Esophagus muscularis mucosa (tissue), 4 donors: ENCODE measurements around the gene DNER.

Source experiments
- EP300 ChIP-seq: sonication (generic); formaldehyde crosslinking; IDR thresholded peaks from one replicate; pipeline ENCODE4 v1.6.1; 2017; ENCODE audit warnings: antibody characterized with exemption
- POLR2A ChIP-seq: fragments of 450-650 bp; IDR thresholded peaks from one replicate; pipeline ENCODE4 v1.6.1; 2017; ENCODE audit warnings: antibody characterized with exemption, moderate library complexity, mild to moderate bottlenecking, low read depth
- POLR2AphosphoS5 ChIP-seq, 2 donors: sonication (generic); formaldehyde crosslinking; IDR thresholded peaks; one replicate each; pipeline ENCODE4 v1.6.1; 2017; ENCODE audit warnings: antibody characterized with exemption in 2 of 2
- TF ChIP-seq, protein P1 (sequence below), 3 experiments: fragments of 200-600 bp in 2 of 3; fragments of 450-650 bp in 1 of 3; sonication (generic) in 2 of 3; IDR thresholded peaks; one replicate each; pipeline ENCODE4 v1.5.1; 2017 to 2019; ENCODE audit warnings: antibody characterized with exemption in 3 of 3, mild to moderate bottlenecking in 2 of 3, moderate library complexity in 1 of 3

DNA sequence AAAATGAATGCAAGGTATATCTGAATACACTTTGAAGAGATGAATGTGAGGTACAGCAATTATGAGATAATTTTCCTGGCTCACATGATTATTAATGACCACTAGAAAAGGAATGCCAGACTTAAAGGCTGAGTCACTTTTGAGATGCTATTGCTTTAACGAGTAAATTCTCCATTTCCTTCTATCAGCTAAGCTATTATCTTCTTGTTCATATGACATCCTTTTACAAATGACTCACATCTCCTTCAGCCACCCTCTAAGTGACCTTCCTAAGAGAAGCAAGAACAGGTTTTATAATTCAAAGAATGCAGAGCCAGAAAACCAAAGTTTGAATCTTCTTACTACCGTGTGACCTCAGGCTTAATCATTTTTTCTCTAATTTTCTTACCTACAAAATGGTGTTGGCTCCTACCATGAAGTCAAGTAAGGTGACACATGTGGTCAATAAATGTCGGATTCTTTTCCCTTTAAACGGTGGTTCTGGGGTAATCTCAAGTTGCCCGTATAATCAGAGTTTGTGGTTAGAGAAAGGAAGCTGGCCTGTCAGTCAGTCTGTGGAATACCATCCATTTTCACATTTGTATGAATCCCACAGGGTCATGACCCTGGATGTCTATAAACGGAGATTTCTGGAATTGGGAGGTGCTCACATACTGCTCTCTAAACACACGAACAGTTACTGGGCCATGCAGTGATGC lies 259.3 kb downstream of the DNER start:
- TF ChIP-seq, protein P1, sequence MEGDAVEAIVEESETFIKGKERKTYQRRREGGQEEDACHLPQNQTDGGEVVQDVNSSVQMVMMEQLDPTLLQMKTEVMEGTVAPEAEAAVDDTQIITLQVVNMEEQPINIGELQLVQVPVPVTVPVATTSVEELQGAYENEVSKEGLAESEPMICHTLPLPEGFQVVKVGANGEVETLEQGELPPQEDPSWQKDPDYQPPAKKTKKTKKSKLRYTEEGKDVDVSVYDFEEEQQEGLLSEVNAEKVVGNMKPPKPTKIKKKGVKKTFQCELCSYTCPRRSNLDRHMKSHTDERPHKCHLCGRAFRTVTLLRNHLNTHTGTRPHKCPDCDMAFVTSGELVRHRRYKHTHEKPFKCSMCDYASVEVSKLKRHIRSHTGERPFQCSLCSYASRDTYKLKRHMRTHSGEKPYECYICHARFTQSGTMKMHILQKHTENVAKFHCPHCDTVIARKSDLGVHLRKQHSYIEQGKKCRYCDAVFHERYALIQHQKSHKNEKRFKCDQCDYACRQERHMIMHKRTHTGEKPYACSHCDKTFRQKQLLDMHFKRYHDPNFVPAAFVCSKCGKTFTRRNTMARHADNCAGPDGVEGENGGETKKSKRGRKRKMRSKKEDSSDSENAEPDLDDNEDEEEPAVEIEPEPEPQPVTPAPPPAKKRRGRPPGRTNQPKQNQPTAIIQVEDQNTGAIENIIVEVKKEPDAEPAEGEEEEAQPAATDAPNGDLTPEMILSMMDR (IDR thresholded peaks at IDR 0.05), result no peak
- no peak for TF ChIP-seq POLR2A
- no peak for TF ChIP-seq EP300
- TF ChIP-seq POLR2AphosphoS5 (IDR thresholded peaks at IDR 0.05), result no peak
